Activated CD4-positive, alpha-beta T cell treated with anti-CD3 and anti-CD28 coated beads for 1 hour (primary cell): ENCODE data around the gene NDUFA6.
A peak's percentile ranks its signal among the peaks of the same experiment; 100 is the strongest.
"Not testable (repeated sequence)": the region's sequence is repeated elsewhere in the genome, so short reads cannot be mapped to it uniquely, and the experiment has no call there.

ENCODE experiments used
- DNase-seq: peaks from one replicate; pipeline ENCODE4 v3.0.0-alpha.2; 2020

NDUFA6 gene

DNA sequence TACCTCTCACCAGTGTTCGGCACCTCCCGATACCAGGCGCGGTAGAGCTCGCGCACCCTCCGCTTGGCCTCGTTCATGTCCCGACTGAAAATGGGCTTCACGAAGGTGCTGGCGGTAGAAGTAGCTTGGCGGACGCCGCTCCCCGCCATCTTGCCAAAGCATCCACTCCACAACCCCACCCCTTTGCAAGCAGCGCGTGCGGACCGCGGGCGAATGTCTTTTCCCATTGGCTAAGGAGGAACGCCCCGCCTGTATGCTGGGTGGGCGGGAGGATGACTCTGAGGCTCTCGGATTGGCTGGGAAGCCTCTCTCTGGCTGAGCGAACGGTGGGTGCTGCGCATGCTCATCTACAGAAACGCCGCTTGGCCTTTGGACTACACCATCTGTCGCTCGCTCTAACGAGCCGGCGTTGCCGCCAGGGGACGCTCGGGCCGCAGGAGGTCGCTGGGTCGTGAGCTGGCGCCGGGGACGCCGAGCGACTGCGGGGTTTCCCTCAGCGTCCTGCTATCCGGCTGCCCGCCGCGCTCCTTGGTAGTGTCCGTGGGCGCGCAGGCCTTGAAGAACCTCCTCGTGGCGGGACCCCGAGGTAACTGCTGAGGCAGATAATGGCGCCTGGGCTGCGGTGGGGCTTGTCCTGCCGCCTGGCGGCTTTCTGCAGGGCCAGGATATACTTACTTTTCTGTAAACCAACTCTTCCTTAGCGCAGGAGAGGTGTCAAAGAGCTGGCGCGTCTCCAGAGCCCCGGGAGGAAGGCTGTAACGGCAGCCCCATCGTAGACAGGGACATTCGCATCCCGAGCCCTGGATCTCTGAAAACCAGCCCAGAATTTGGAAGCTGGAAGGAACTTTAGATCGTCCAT is at the start of gene NDUFA6:
NDUFA6 (minus strand) TSS at position 177 of the 859 bp plus-strand sequence; CDS start at position 149, 28 bp downstream.
- peak; percentile 97 for DNase-seq

DNA sequence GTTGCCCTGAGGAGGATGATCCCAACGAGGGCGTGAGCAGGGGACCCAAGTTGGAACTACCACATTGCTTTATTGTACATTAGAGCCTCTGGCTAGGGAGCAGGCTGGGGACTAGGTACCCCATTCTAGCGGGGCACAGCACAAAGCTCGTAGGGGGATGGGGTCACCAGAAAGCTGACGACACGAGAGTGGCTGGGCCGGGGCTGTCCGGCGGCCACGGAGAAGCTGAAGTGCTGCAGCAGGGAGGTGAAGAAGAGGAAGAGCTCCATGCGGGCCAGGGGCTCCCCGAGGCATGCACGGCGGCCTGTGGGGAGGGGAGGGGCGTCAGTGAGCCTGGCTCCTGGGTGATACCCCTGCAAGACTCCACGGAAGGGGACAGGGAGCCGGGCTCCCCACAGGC is 49.6 kb upstream of the NDUFA6 start:
- not testable (repeated sequence) for DNase-seq

DNA sequence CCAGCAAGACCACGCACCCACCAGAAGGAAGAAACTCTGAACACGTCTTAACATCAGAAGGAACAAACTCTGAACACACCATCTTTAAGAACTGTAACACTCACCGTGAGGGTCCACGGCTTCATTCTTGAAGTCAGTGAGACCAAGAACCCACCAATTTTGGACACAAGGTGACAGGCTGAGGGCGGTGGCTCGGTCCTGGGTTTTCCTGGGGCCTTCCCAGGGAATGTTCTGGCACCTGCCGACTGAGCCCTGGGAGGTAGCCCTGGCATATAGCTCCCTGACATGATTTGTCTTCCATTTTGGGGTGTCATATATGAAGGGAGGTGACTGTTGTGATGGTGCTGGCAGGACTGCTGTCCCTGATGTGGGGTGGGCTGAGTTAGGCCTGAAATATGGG is 48.9 kb upstream of the NDUFA6 start:
- DNase-seq = not testable (repeated sequence)

DNA sequence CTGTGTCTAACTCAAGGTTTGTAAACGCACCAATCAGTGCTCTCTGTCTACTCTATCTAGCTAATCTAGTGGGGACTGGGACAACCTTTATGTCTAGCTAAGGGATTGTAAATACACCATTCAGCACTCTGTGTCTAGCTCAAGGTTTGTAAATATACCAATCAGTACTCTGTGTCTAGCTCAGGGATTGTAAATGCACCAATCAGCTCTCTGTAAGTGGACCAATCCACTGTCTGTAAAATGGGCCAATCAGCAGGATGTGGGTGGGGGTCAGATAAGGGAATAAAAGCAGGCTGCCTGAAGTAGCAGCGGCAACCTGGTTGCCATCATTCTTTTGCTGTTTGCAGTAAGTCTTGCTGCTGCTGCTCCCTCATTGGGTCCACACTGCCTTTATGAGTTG is 48.4 kb upstream of the NDUFA6 start:
- DNase-seq = no peak

- no peak for DNase-seq
Measured at GRCh38 chr22:42138122-42138770, 47.7 kb upstream of the NDUFA6 start.

DNA sequence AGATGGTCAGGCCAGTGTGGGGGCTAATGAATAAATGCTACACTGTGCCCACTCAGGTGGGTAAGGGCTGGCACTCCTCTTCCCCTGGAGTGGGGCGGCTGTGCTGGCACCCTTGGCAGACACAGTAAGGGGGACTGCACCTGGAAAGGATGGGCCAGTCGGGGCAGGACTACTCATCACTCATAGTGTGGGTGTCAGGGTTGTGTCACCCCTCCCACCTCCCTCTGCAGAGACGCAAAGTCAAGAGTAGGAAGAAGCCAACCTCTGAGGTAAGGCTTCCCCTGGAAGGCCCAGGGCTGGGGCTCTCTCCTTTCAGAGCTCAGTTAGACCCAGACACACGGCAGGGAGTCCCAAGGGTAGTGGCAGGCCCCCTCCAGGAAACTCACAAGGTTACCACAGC is 45.1 kb upstream of the NDUFA6 start:
- not testable (repeated sequence) for DNase-seq

GRCh38 chr22:42134100-42135020 is 43.8 kb upstream of the NDUFA6 start:
- DNase-seq = no peak

DNA sequence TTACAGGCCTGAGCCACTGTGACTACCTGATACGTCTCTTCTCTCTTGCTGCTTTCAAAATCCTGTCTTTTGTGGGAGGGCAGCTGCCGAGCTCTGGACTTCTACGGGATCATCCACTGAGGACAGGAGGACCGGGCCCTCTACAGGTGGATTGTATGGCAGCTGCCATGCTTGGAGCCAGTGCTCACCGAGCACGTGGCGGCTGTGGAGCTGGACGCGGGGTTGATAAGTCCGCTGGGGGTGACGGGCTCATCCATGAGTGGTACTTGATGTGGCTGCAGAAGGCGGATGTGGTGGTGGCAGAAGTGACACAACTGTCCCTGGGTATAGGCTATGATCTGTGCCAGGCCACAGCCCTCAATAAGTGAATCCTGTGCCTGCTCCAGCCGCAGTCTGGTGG is 41.9 kb upstream of the NDUFA6 start:
- no peak for DNase-seq

- DNase-seq = no peak
Measured at GRCh38 chr22:42131562-42131961, 41.0 kb upstream of the NDUFA6 start.

DNA sequence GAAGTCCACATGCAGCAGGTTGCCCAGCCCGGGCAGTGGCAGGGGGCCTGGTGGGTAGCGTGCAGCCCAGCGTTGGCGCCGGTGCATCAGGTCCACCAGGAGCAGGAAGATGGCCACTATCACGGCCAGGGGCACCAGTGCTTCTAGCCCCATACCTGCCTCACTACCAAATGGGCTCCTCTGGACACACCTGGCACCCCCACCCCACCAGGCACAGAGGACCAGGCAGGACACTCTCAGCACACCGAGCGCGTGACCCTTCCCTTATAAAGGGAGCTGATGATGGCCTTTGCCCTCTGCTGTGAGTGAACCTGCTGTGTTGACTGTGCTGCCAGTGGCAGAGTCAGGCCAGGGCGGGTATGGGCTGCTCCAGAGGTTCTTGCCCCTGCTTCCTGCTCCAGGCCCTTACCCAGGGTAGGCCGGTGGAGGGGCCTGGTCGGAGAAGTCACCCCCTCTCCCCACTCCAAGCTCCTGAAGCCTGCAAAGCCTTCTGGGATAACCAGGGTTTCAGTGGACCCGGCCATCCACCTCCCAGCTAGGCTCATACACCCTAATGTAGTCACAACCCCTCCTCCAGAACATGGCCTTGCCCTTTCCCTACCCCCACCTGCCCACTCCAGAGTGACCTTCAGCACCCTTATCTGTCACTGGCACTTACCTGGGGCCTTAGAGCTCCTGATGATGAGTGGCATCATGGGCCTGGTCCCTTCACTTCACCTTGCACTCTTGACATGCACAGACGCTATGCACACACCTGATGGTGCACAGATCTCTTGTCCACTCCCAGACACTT is 40.3 kb upstream of the NDUFA6 start, which contains the start of gene CYP2D6:
CYP2D6 (minus strand) TSS at position 172 of the 793 bp plus-strand sequence; CDS start at position 153, 19 bp downstream.
- not testable (repeated sequence) for DNase-seq

DNA sequence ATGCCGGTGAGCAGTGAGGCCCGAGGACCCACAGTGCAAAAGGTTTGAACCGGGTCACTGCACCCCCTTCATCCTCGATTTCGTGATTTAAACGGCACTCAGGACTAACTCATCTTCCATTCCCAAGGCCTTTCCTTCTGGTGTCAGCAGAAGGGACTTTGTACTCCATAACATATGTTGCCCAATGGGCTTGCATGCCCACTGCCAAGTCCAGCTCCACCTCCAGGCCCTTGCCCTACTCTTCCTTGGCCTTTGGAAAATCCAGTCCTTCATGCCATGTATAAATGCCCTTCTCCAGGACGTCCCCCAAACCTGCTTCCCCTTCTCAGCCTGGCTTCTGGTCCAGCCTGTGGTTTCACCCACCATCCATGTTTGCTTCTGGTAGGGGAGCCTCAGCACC is 39.6 kb upstream of the NDUFA6 start:
- not testable (repeated sequence) for DNase-seq

- DNase-seq = not testable (repeated sequence)
Measured at GRCh38 chr22:42128776-42129694, 38.5 kb upstream of the NDUFA6 start.

DNA sequence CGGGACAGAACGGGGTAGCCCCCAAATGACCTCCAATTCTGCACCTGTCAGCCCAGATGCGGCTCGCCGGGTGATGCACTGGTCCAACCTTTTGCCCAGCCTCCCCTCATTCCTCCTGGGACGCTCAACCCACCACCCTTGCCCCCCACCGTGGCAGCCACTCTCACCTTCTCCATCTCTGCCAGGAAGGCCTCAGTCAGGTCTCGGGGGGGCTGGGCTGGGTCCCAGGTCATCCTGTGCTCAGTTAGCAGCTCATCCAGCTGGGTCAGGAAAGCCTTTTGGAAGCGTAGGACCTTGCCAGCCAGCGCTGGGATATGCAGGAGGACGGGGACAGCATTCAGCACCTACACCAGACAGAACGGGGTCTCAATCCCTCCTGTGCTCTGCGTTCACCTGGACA is 37.4 kb upstream of the NDUFA6 start:
- not testable (repeated sequence) for DNase-seq

GRCh38 chr22:42127606-42128005 is 37.0 kb upstream of the NDUFA6 start:
- no peak for DNase-seq

- DNase-seq = not testable (repeated sequence)
Measured at GRCh38 chr22:42123529-42123928, 33.0 kb upstream of the NDUFA6 start.

- not testable (repeated sequence) for DNase-seq
Measured at GRCh38 chr22:42120231-42121021, 29.9 kb upstream of the NDUFA6 start.

DNA sequence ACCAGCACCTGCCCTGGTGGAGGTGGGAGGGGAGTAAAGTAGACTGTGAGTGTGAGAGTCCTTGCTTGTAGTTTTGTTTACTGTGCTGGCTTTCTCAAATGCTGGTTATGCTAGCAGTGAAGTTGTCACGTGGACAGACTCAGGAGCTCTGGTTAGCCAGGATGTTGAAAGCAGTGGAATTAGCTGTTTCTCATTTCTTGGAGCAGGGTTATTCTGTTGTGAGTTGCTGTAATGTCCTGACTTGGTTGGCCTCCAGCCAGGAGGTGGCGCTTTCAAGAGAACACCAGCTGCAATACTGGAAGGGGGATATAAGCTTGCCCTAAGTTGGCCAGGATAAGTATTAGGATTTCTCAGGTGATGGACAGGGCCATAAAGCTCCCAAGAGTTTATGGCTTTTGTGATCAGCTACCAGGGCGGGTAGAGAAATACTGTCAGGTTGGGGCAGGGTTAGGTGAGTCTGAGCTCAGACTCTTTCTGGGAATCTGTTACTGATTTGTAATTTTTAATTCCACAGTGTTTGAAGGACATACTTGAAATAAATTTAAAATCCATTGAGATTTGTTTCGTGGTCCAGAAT is 26.4 kb upstream of the NDUFA6 start:
- no peak for DNase-seq

DNA sequence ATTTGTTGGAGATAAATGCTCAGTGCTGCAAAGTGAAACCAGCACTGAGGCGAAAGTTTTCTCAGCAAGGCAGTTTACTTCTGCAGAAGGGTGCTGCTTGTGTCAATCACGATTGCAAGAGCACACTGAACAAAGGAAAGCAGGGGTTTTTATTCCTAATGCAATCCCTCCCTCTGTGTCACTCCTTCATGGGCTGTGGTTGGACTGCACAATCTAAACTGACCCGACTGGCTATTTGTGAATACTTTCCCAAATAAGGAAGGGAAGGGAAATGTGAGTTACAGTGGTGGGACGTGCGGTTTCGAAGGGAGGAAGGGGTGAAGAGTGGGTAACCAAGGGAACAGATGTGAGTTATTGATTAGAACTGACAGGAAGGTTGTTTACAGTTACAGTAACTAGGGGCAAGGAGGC is 24.9 kb upstream of the NDUFA6 start:
- not testable (repeated sequence) for DNase-seq

DNA sequence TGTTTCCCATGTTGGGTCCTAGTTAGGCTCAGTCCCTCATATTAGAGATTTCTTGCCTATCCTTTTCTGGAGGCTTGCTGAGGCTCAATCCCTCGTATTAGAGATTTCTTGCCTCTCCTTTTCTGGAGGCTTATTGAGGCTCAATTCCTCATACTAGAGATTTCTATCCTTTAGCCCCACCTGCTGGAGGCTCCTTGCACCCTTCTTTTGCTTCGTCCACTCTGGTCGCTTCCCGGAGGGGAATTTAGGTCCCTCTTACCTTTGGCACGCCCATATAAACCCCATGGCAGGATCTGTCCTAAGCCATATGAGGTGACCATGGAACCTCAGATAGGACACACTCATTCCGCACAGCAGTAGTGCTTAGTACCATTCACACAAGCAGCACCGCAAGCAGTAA is 24.1 kb upstream of the NDUFA6 start:
- DNase-seq = no peak

- not testable (repeated sequence) for DNase-seq
Measured at GRCh38 chr22:42112793-42113192, 22.2 kb upstream of the NDUFA6 start.
